DLD1 (cell line): ENCODE results near the gene KDM4B.
"Not testable (repeated sequence)": the region's sequence is repeated elsewhere in the genome, so short reads cannot be mapped to it uniquely, and the experiment has no call there.

Experiments
- in situ Hi-C: cut with HindIII; loops from 2 replicates; pipeline ENCODE4 v1.10.0; 2017; ENCODE audit warnings: low sequenced_read_pairs

The KDM4B gene

DNA sequence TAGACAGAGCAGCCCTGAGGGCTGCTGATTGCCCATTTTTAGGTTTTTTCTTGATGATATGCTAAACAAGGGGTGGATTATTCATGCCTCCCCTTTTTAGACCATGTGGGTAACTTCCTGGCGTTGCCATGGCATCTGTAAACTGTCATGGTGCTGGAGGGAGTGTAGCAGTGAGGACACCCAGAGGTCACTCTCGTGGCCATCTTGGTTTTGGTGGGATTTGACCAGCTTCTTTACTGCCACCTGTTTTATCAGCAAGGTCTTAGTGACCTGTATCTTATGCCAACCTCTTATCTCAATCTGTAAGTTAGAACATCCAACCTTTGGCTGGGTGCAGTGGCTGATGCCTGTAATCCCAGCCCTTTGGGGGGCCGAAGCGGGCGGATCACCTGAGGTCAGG, 223.7 kb downstream of the KDM4B start:
- in situ Hi-C loops: no loop called here

DNA sequence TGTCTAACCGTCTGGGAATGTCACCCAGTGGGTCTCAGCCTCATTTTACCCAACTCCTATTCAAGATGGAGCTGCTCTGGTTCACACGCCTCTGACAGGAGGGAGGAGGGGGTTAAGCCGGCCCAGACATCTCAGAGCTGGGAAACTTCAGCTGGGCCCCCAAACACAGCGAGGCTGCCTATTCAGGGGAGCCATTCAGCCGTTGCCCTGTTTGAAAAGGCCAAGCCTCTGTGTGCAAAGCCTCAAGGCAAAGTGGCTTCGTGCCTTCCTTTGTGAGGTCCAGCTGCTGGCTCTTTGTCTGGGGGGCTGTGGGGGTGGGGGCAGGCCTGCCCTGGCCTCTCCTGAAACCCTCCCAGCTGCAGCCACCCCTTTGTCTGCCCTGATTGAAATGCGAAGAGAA, 224.3 kb downstream of the KDM4B start:
- in situ Hi-C loops: no loop called here

DNA sequence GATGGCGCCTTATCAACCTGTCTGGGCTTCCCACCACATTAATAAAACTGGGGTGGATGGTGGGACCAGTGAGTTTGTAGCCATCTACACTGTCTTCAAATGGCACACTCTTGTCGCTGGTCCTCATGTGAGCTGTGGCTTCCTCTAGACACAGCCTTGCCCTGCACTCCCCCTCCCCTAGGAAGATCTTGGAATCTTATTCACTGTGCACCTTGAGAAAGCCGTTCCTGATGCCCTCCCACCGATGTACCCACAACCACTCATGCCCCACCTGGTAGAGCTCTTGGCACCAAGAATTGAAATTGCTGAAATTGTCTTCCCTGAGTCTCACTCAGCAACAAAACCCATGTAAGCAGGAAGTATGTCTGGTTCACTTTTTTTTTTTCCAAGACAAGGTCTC, 225.7 kb downstream of the KDM4B start:
- in situ Hi-C loops: no loop called here

DNA sequence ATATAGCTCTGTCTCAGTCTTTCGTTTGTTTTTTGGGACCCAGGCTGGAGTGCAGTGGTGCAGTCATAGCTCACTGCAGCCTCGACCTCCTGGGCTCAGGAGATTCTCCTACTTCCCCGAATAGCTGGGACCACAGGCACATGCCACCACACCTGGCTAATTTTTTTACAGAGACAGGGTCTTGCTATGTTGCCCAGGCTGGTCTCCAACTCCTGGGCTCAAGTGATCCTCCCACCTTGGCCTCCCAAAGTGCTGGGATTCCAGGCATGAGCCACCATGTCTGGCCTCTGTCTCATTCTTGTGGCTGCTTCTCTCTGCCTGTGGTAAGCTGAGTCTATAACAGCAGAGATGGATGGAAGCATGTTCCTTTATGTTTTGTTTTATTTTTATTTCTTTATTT, 226.7 kb downstream of the KDM4B start:
- in situ Hi-C loops: not testable (repeated sequence)

DNA sequence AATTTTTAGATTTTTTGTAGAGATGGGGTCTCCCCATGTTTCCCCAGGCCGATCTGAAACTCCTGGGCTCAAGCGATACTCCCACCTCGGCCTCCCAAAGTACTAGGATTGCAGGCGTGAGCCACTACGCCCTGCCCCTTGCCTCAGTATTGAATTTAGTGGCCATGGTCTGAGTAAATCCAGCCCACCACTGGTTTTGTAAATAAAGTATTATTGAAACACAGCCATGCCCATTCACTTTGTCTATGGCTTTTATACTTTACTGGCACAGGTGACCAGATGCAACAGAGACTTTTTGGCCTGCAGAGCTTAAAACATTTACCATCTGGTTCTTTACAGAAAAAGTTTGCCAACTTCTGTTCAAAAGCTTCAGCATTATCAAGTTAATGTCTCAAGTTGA, 227.9 kb downstream of the KDM4B start:
- in situ Hi-C loops: no loop called here

DNA sequence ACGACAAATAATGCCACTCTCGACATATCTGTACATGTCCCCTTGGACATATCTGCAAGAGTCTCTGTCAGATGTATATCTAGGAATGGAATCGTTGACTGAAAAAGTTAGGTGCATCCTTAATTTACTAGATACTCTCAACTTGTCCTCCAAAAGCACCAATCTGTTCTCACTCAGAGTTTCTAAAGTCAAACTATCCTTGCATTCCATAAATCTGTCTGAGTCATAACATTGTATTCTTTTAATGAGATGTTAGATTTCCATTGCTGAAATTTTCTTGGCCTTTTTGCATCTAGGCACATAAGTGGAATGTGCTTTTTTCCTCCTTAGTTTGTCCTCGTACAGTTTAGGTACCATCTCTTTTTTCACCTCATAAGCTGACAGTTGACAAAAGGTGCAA, 231.9 kb downstream of the KDM4B start:
- in situ Hi-C loops: no loop called here

DNA sequence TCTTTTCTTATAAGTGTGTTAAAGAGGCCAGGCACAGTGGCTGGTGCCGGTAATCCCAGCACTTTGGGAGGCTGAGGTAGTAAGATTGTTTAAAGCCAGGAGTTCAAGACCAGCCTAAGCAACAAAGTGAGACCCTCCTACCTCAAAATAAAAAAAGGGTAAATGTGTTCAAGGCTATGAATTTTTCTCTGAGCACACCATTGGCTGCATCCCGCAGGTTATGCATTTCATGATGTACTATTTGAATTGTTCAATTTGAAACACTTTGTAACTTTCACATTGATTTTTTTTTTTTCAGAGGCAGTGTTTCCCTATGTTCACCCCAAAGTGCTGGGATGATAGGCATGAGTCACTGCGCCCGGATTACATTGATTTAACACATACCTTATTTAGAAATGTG, 233.6 kb downstream of the KDM4B start:
- in situ Hi-C loops: no loop called here
